Measurements from ENCODE around the gene PARD6A. TPM values are rescaled to one million over a fixed set of nuclear protein-coding genes. Genes with fewer than 3 reads are reported as not detected.

PARD6A gene
- total RNA-seq, 4 donors from 2014 or later: 2.3 to 4.3 (median 3.4) TPM

GRCh38 chr16:67641779-67642708 is 18.7 kb upstream of the PARD6A start:
- peak in 1 of 2 donors; percentile 67 for DNase-seq (ENCODE audit: low spot score in 2 of 2)
- Histone ChIP-seq H3K9me3 (no peaks in the 10 kb centered on the region), H3K27me3 (peaks cover 25% of the 10 kb centered on the region), H3K4me3 (no peak overlapping the region), H3K27ac (no peak overlapping the region), H3K36me3 (peaks cover 28% of the 10 kb centered on the region), H3K4me1 (peaks cover 20% of the 10 kb centered on the region)
- TF ChIP-seq EP300 (IDR thresholded peaks at IDR 0.05) (no peak), POLR2AphosphoS5 (IDR thresholded peaks at IDR 0.05) (no peak), POLR2A (IDR thresholded peaks at IDR 0.05) (no peak)
- TF ChIP-seq, protein P1, sequence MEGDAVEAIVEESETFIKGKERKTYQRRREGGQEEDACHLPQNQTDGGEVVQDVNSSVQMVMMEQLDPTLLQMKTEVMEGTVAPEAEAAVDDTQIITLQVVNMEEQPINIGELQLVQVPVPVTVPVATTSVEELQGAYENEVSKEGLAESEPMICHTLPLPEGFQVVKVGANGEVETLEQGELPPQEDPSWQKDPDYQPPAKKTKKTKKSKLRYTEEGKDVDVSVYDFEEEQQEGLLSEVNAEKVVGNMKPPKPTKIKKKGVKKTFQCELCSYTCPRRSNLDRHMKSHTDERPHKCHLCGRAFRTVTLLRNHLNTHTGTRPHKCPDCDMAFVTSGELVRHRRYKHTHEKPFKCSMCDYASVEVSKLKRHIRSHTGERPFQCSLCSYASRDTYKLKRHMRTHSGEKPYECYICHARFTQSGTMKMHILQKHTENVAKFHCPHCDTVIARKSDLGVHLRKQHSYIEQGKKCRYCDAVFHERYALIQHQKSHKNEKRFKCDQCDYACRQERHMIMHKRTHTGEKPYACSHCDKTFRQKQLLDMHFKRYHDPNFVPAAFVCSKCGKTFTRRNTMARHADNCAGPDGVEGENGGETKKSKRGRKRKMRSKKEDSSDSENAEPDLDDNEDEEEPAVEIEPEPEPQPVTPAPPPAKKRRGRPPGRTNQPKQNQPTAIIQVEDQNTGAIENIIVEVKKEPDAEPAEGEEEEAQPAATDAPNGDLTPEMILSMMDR (IDR thresholded peaks at IDR 0.05): no peak
- 30% methylated on average over 9 of the region's 10 CpGs for WGBS

DNA sequence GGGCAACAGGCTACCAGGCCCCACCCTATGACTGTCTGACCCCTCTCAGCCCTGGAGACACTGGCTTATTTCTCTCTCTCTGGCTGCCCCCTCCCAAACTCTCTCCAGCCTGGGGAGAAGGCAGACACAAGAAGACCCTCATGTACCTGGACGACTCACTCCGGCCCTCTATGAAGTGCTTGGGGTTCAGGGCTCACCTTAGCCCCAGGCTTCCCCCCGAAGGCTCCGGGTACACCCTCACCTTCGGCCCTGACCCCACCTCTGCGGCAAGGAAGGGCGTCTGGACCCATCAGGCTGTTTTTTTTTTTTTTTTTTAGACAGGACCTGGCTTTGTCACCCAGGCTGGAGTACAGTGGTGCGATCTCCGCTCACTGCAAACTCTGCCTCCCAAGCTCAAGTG is 16.7 kb upstream of the PARD6A start:
- peaks cover 9% of the 10 kb centered on the region for H3K36me3 ChIP-seq

GRCh38 chr16:67645397-67646121 is 15.2 kb upstream of the PARD6A start:
- Histone ChIP-seq H3K27me3 (peaks cover 60% of the 10 kb centered on the region), H3K4me3 (peak overlapping the region; percentile 35), H3K9me3 (no peaks in the 10 kb centered on the region), H3K27ac (no peak overlapping the region), H3K36me3 (no peaks in the 10 kb centered on the region), H3K4me1 (peaks cover 39% of the 10 kb centered on the region)
- TF ChIP-seq POLR2AphosphoS5 (IDR thresholded peaks at IDR 0.05): no peak
- peak; percentile 65 to 67 for DNase-seq (ENCODE audit: low spot score in 2 of 2)
- 85% methylated on average over 6 of the region's 15 CpGs for WGBS

More for the DNA sequence above, 16.7 kb upstream of the PARD6A start:
- TF ChIP-seq POLR2A (IDR thresholded peaks at IDR 0.05) (no peak), POLR2AphosphoS5 (IDR thresholded peaks at IDR 0.05) (no peak), EP300 (IDR thresholded peaks at IDR 0.05) (no peak)
- TF ChIP-seq, protein P1 (IDR thresholded peaks at IDR 0.05): no peak
- Histone ChIP-seq H3K4me3 (no peak overlapping the region), H3K27ac (no peak overlapping the region), H3K27me3 (peaks cover 45% of the 10 kb centered on the region), H3K9me3 (no peaks in the 10 kb centered on the region), H3K4me1 (peaks cover 30% of the 10 kb centered on the region)
- peak; percentile 34 to 41 for DNase-seq (ENCODE audit: low spot score in 2 of 2)
- 91% methylated on average over 9 of the region's 9 CpGs for WGBS

DNA sequence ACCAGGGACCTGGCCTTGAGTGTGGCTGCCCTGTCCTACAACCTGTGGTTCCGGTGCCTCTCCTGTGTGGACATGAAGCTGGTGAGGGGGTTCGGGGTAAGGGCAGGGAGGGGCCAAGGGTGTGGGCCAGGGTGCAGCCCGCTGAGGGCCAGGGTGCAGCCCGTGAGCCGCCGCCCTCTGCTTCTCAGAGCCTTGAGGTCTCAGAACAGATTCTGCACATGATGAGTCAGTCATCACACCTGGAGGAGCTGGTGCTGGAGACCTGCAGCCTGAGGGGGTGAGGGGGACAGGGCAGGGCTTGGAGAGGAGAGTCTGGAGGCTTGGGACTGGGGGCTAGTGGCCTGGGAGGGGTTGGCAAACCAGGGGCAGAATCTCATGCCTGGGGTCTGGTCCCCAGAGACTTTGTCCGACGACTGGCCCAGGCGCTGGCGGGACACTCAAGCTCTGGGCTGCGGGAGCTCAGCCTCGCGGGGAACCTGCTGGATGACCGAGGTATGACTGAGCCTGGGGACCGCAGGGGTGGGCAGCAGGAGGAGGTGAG is 13.6 kb upstream of the PARD6A start:
- Histone ChIP-seq H3K36me3 (no peaks in the 10 kb centered on the region), H3K27ac (no peak overlapping the region), H3K27me3 (peaks cover 73% of the 10 kb centered on the region), H3K4me1 (peaks cover 31% of the 10 kb centered on the region), H3K9me3 (no peaks in the 10 kb centered on the region), H3K4me3 (no peak overlapping the region)
- TF ChIP-seq, protein P1 (IDR thresholded peaks at IDR 0.05): no peak
- TF ChIP-seq EP300 (IDR thresholded peaks at IDR 0.05): no peak
- TF ChIP-seq POLR2AphosphoS5 (IDR thresholded peaks at IDR 0.05): no peak
- TF ChIP-seq POLR2A (IDR thresholded peaks at IDR 0.05): no peak
- WGBS: 73% methylated on average over 3 of the region's 15 CpGs
- DNase-seq (ENCODE audit: low spot score in 2 of 2): no peak

GRCh38 chr16:67647681-67648080 is 13.1 kb upstream of the PARD6A start:
- 77% methylated on average over 12 of the region's 13 CpGs for WGBS
- H3K27me3 ChIP-seq: peaks cover 78% of the 10 kb centered on the region

More at GRCh38 chr16:67647681-67648080, 13.1 kb upstream of the PARD6A start:
- Histone ChIP-seq H3K9me3 (no peaks in the 10 kb centered on the region), H3K4me3 (no peak overlapping the region), H3K27ac (no peak overlapping the region), H3K36me3 (no peaks in the 10 kb centered on the region), H3K4me1 (peaks cover 31% of the 10 kb centered on the region)
- no peak for TF ChIP-seq EP300 (IDR thresholded peaks at IDR 0.05)
- TF ChIP-seq, protein P1 (IDR thresholded peaks at IDR 0.05): no peak
- no peak for TF ChIP-seq POLR2AphosphoS5 (IDR thresholded peaks at IDR 0.05)
- no peak for TF ChIP-seq POLR2A (IDR thresholded peaks at IDR 0.05)
- DNase-seq (ENCODE audit: low spot score in 2 of 2): no peak
